ENCODE measurements around the gene TRMT112.

TRMT112 gene

GRCh38 chr11:64275841-64276240 lies 41.5 kb downstream of the TRMT112 start:
- DNase-seq (ENCODE audit: low read depth, low spot score), result no peak

DNA sequence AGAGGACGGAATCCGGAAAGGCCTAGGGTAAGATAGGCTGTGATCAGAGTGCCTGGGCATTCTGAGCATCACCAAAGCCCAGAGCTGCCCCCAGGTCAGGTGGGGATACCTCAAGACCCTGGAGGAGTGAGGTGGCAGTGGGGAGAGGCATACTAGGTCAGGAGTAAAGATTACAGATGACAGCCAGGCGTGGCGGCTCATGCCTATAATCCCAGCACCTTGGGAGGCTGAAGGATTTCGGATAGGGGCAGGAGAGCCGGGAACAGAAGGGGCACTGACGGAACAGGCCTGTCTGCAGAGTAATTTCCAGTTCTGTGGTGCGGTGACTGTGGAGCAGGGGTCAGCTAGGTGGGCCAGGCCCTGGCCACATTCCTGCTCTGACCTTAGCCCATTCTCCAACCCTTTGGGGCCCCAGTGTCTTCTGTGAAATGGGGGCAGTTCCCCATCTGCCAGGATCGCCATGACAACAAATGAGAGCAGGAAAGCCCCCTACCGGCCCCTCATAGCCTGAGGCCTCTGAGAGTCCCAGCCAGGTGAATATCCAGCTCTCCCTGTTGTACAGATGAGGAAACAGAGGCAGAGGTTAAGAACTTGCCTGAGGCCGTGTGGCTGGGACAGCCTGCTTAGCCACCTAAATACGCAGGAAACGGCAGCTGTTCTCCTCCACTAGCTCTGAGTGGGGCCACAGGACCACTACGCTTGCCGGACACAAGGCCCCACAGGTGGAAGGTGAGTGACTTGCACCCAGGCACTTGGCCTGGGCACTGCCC lies 42.1 kb downstream of the TRMT112 start:
- DNase-seq (ENCODE audit: low read depth, low spot score), result no peak

DNA sequence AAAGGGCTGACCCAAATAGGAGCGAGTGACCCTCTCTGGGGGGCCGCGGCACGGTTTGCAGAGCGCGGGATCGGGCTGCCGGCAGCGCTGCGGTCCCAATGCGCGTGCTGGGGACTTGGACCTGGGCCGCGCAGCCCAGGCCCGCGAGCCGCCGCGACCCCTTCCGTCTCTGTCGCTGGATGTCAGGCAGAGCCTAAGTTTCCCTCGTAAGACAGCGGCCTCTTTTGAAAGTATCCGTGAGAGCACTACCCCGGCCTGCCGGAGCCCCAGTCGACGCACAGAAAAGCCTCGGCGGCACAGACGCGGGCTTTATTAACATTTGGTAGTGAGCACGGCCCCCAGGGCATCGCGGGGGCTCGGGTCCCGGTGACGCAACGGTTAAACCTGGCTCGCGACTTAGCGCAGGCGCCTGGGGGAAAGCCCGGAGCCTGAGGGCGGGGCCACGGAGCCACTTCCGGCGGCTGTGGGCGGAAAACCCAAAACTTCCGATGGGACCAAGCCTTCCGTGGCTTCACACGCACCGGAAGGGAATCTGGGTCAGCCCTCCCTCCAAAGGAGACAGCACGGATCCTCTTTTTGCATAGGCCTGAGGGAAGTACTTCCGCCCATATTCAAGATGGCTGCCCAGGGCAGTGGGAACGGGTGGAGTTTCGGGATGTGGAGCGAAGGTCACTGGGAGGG lies 47.7 kb downstream of the TRMT112 start:
- DNase-seq (ENCODE audit: low read depth, low spot score), result peak; percentile 99

DNA sequence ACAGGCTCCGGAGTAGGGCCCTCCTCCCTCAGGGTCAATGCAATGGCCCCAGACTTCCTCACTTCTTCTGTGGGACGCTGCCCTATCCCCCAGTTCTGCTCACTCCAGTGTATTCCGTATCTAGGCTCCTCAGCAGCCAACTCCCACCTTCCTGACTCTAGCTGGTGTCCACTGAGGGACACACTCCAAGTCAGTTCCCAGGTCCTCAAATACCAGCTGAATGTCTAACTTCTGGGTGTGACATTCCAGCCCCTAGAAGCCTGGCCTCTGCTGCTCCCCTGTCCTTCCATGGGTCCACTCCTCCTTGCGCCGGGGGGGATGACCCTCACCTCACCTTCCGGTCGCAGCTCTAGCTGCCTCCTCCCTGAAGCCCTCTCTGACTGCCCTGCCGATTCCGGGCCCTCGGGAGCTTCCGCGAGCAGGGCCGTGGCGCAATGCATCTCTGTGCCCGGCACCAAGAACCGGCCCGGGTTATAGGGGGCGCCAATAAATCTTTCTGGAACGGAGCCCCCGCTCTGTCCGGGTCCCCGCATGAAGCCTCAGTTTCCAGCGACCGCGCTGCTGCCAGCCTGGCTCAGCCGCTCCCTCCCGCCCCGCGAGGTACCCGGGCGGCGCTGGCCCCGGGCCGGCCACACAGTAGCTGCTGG lies 48.3 kb downstream of the TRMT112 start:
- DNase-seq (ENCODE audit: low read depth, low spot score), result no peak

DNA sequence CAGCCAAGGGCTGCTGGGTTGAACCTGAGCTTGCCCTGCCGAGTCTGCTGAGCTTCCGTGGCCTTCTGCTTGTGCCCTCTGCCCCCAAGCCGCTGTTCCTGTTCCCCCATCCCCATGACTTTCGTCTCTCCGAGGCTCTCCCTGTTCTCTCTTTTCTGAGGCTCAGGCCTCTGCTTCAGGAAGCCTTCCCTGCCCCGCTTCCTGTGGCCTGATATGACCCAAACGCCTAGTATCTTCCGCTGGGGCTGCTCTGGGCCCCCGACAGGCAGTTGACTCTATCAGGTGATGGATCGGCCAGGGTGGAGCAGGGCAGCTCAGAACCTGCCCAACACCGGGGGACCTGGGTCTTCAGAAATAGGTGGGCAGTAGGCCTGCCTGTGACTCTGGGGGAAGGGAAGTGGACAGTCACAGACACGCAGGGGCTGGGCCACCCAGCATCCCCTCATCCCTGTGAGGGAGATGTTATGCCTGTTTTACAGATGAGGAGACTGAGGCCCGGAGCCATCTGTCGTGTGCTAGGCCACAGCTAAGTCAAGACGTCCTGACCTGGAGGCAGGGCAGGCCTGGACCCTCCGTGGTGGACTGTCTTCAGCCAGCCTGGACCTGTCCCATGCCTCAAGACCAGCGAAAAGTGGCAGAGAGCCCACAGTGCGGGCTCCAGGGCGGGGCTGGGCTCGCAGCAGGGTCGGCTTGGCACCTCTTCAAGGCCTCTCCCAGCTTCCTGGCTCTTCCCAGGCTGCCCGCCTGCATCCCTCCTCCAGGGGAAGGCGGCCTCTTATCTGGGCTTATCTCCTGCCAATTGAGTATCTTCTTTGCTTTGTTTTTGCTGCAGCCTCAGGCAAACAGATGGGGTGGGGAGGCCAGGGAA lies 49.1 kb downstream of the TRMT112 start:
- no peak for DNase-seq (ENCODE audit: low read depth, low spot score)

DNA sequence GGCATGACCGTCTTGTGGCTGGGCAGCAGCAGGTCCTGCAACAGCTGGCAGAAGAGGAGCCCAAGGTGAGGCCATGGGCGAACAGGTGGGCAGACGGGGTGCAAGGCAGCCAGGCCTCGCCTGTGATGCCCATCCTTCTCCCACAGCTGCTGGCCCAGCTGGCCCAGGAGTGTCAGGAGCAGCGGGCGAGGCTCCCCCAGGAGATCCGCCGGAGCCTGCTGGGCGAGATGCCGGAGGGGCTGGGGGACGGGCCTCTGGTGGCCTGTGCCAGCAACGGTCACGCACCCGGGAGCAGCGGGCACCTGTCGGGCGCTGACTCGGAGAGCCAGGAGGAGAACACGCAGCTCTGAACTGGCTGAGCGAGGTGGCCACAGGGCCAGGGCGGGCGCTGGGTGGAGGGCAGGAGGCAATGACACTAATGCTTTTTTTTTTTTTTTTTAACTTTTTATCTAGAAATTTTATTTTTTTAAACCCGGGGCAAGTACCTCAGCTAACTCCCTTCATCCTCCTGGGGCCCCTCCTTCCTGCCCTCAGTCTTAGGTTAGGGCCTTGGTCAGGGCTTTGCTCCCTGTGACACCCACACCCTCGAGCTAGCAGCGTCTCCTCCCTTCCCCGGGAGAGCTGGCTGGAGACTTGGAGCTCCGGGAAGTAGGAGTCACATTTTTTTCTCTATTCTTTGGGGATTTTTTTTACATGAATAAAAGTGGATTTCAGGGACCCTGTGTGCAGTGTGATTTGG lies 50.0 kb downstream of the TRMT112 start:
- no peak for DNase-seq (ENCODE audit: low read depth, low spot score)
